ENCODE data around the gene TAOK2. TPM values are rescaled to one million over a fixed set of nuclear protein-coding genes. Genes with fewer than 3 reads are reported as not detected.
A peak's percentile ranks its signal among the peaks of the same experiment; 100 is the strongest.

The TAOK2 gene
- total RNA-seq, 6 donors from 2014 or later: 70.2 to 195 (median 81.5) TPM

DNA sequence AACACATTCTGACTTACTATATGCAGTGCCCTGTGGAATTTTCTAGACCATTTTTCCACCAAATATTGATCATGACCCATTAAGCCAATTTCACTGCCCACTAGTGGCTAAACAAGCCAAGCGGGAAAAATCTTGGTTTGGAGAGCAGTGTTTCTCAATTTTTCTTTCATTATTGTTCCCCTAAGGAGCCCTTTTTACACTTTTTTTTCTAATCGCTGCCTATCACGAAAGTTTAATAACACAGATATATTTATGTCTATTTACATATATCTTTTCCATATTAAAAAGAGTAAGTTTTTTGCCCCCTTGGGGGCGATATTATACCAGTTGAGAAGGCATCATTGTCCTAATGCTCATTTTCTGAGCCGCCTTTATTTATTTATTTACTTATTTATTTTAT is 68.2 kb downstream of the TAOK2 start:
- DNase-seq (no peak), ATAC-seq (ENCODE audit: low FRiP score in 2 of 2) (no peak)
- TF ChIP-seq, protein P1, sequence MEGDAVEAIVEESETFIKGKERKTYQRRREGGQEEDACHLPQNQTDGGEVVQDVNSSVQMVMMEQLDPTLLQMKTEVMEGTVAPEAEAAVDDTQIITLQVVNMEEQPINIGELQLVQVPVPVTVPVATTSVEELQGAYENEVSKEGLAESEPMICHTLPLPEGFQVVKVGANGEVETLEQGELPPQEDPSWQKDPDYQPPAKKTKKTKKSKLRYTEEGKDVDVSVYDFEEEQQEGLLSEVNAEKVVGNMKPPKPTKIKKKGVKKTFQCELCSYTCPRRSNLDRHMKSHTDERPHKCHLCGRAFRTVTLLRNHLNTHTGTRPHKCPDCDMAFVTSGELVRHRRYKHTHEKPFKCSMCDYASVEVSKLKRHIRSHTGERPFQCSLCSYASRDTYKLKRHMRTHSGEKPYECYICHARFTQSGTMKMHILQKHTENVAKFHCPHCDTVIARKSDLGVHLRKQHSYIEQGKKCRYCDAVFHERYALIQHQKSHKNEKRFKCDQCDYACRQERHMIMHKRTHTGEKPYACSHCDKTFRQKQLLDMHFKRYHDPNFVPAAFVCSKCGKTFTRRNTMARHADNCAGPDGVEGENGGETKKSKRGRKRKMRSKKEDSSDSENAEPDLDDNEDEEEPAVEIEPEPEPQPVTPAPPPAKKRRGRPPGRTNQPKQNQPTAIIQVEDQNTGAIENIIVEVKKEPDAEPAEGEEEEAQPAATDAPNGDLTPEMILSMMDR (IDR thresholded peaks at IDR 0.05): peak in 3 of 6 experiments; percentile 24 to 36 (median 30)
- no peak for TF ChIP-seq POLR2A (IDR thresholded peaks at IDR 0.05)
- Histone ChIP-seq H3K4me1 (no peaks in the 10 kb centered on the region), H3K27me3 (no peaks in the 10 kb centered on the region), H3K4me3 (no peak overlapping the region), H3K36me3 (no peaks in the 10 kb centered on the region), H3K9me3 (no peaks in the 10 kb centered on the region), H3K27ac (no peak overlapping the region)
- 21 to 25% methylated on average over 5 of the region's 5 CpGs for WGBS, 2 donors

Other genes starting within 250 kb of the TAOK2 start
- 10 to 100 TPM in 3 of 6 donors, 1 to 10 TPM in 3; 2.4 to 17.3 (median 7.5) TPM for gene C16orf54, start 227.9 kb upstream of the TAOK2 start, total RNA-seq
- gene ZG16, start 195.6 kb upstream of the TAOK2 start, total RNA-seq: under 1 TPM in 1 of 6 donors, not detected in 5; 0.11 TPM
- gene KIF22, start 183.1 kb upstream of the TAOK2 start, total RNA-seq: 10 to 100 TPM in 5 of 6 donors, 1 to 10 TPM in 1; 9.1 to 43.5 (median 26.6) TPM
- 100 to 1,000 TPM in 5 of 6 donors, 10 to 100 TPM in 1; 83.7 to 232 (median 165) TPM for gene MAZ, start 167.3 kb upstream of the TAOK2 start, total RNA-seq
- 10 to 100 TPM in 2 of 6 donors, 1 to 10 TPM in 4; 1.4 to 13.6 (median 2.5) TPM for gene PRRT2, start 161.7 kb upstream of the TAOK2 start, total RNA-seq
- gene PAGR1, start 157.7 kb upstream of the TAOK2 start, total RNA-seq: 10 to 100 TPM; 22.6 to 49.5 (median 34.6) TPM
- gene MVP, start 153.4 kb upstream of the TAOK2 start, total RNA-seq: 100 to 1,000 TPM; 260 to 411 (median 312) TPM
- 100 to 1,000 TPM in 1 of 6 donors, 10 to 100 TPM in 5; 60.3 to 119 (median 94.4) TPM for gene CDIPT, start 110.6 kb upstream of the TAOK2 start, total RNA-seq
- 10 to 100 TPM in 3 of 6 donors, 1 to 10 TPM in 3; 4.2 to 13.5 (median 8.2) TPM for gene SEZ6L2, start 74.3 kb upstream of the TAOK2 start, total RNA-seq
- gene ASPHD1, start 73.4 kb upstream of the TAOK2 start, total RNA-seq: 1 to 10 TPM in 4 of 6 donors, under 1 TPM in 1, not detected in 1; 0.78 to 4.2 (median 2.4) TPM
- 10 to 100 TPM; 15.5 to 71.2 (median 24.4) TPM for gene KCTD13, start 47.6 kb upstream of the TAOK2 start, total RNA-seq
- gene TMEM219, start 11.8 kb upstream of the TAOK2 start, total RNA-seq: 100 to 1,000 TPM in 5 of 6 donors, 10 to 100 TPM in 1; 95.4 to 187 (median 139) TPM
- gene HIRIP3, start 21.7 kb downstream of the TAOK2 start, total RNA-seq: 10 to 100 TPM; 11.5 to 28.2 (median 25.0) TPM
- gene INO80E, start 22.4 kb downstream of the TAOK2 start, total RNA-seq: 10 to 100 TPM; 29.5 to 82.8 (median 55.7) TPM
- gene DOC2A, start 37.2 kb downstream of the TAOK2 start, total RNA-seq: 10 to 100 TPM in 1 of 6 donors, 1 to 10 TPM in 5; 1.2 to 11.0 (median 6.5) TPM
- gene C16orf92, start 49.3 kb downstream of the TAOK2 start, total RNA-seq: not detected
- gene TLCD3B, start 57.4 kb downstream of the TAOK2 start, total RNA-seq: under 1 TPM in 1 of 6 donors, not detected in 5; 0.14 TPM
- gene ALDOA, start 91.9 kb downstream of the TAOK2 start, total RNA-seq: 100 to 1,000 TPM; 303 to 964 (median 731) TPM
- 10 to 100 TPM; 44.4 to 99.4 (median 80.0) TPM for gene PPP4C, start 102.1 kb downstream of the TAOK2 start, total RNA-seq
- 1 to 10 TPM in 5 of 6 donors, under 1 TPM in 1; 0.69 to 9.4 (median 1.4) TPM for gene TBX6, start 118.1 kb downstream of the TAOK2 start, total RNA-seq
- gene YPEL3, start 122.3 kb downstream of the TAOK2 start, total RNA-seq: 100 to 1,000 TPM in 4 of 6 donors, 10 to 100 TPM in 2; 81.5 to 228 (median 116) TPM
- 10 to 100 TPM in 2 of 6 donors, 1 to 10 TPM in 4; 1.1 to 17.8 (median 5.4) TPM for gene GDPD3, start 139.7 kb downstream of the TAOK2 start, total RNA-seq
- gene MAPK3, start 149.4 kb downstream of the TAOK2 start, total RNA-seq: 100 to 1,000 TPM in 2 of 6 donors, 10 to 100 TPM in 4; 48.9 to 120 (median 76.0) TPM
- gene CORO1A, start 209.7 kb downstream of the TAOK2 start, total RNA-seq: 100 to 1,000 TPM in 1 of 6 donors, 10 to 100 TPM in 5; 42.2 to 159 (median 80.3) TPM
- 100 to 1,000 TPM in 3 of 6 donors, 10 to 100 TPM in 3; 58.0 to 173 (median 100) TPM for gene BOLA2B, start 219.8 kb downstream of the TAOK2 start, total RNA-seq
- 100 to 1,000 TPM in 1 of 6 donors, 10 to 100 TPM in 5; 38.6 to 127 (median 63.6) TPM for gene SLX1A, start 220.0 kb downstream of the TAOK2 start, total RNA-seq
- 10 to 100 TPM in 5 of 6 donors, 1 to 10 TPM in 1; 9.6 to 69.1 (median 20.0) TPM for gene SULT1A3, start 225.4 kb downstream of the TAOK2 start, total RNA-seq